Lung (tissue), 12 donors: ENCODE data around the gene MAST4. TPM values are rescaled to one million over a fixed set of nuclear protein-coding genes. Genes with fewer than 3 reads are reported as not detected.

Experiments
- ATAC-seq: fragments of 200-7000 bp; cut with Tn5 transposase; one replicate; pipeline ENCODE4 v1.9.1; 2020; ENCODE audit warnings: moderate number of reproducible peaks; ENCODE audit not compliant: insufficient read depth, low FRiP score
- DNase-seq, 3 donors: peaks; one replicate each; pipeline ENCODE4 v3.0.0-alpha.2; 2013 to 2017
- H3K27ac ChIP-seq, 2 donors: one replicate each; pipeline ENCODE4 v1.5.1; 2013; ENCODE audit warnings: mild to moderate bottlenecking in 2 of 2, moderate library complexity in 2 of 2, control low read depth in 1 of 2, inconsistent platforms in 1 of 2, low read depth in 1 of 2, low read length in 1 of 2
- H3K27me3 ChIP-seq, 3 donors: one replicate each; pipeline ENCODE4 v1.5.1; 2013; ENCODE audit warnings: low read length in 2 of 3; ENCODE audit not compliant: control insufficient read depth in 3 of 3, insufficient read depth in 3 of 3
- H3K36me3 ChIP-seq, 4 donors: one replicate each; pipeline ENCODE4 v1.5.1; 2013; ENCODE audit warnings: low read length in 4 of 4, mild to moderate bottlenecking in 1 of 4, moderate library complexity in 1 of 4; ENCODE audit not compliant: control insufficient read depth in 4 of 4, insufficient read depth in 4 of 4
- H3K4me1 ChIP-seq, 5 donors: one replicate each; pipeline ENCODE4 v1.5.1; 2013; ENCODE audit warnings: low read length in 5 of 5, mild to moderate bottlenecking in 2 of 5, moderate library complexity in 1 of 5; ENCODE audit not compliant: control insufficient read depth in 5 of 5, insufficient read depth in 5 of 5
- H3K4me3 ChIP-seq: one replicate; pipeline ENCODE4 v1.5.1; 2013; ENCODE audit warnings: mild to moderate bottlenecking, control low read depth, moderate library complexity
- H3K9ac ChIP-seq, 2 donors: one replicate each; pipeline ENCODE4 v1.5.1; 2013; ENCODE audit warnings: low read length in 2 of 2, control low read depth in 1 of 2; ENCODE audit not compliant: insufficient read depth in 1 of 2
- H3K9me3 ChIP-seq, 4 donors: one replicate each; pipeline ENCODE4 v1.5.1; 2013; ENCODE audit warnings: low read length in 3 of 4, mild to moderate bottlenecking in 1 of 4, moderate library complexity in 1 of 4; ENCODE audit not compliant: control insufficient read depth in 4 of 4, insufficient read depth in 3 of 4
- WGBS, 2 donors: extraction: QIAGEN DNeasy Blood & Tissue Kit; methylation state at CpG; one replicate each; pipeline ENCODE4 v1.1.7; 2013; 5-methylcytosine and 5-hydroxymethylcytosine counted together
- polyA plus RNA-seq, 2 donors: library from polyadenylated mRNA; stranded (reverse); fragments of 200-250 nt; gene quantifications; one replicate each; pipeline ENCODE4 v1.2.1, GENCODE V29; 2013
- total RNA-seq, 2 donors: library from RNA; depleted of rRNA in 1 of 2; stranded (reverse); fragments of >200 nt in 1 of 2; gene quantifications; one replicate each; pipeline ENCODE4 v1.2.1, GENCODE V29; 2014 to 2021
- TF ChIP-seq, protein P1 (sequence below): IDR thresholded peaks from 2 replicates; pipeline ENCODE4 v1.5.1; 2012; ENCODE audit warnings: mild to moderate bottlenecking; ENCODE audit errors: control extremely low read depth, extremely low read depth
- donor health status: control.
- donor health status: control.
- donor health status: Bipolar disorder and iron deficiency.
- donor health status: healthy.
- donor health status: DM: yes; HTN: yes; CAD: no.

MAST4 gene
- total and polyA plus RNA-seq, 4 donors: 13.9 to 153 (median 46.2) TPM

DNA sequence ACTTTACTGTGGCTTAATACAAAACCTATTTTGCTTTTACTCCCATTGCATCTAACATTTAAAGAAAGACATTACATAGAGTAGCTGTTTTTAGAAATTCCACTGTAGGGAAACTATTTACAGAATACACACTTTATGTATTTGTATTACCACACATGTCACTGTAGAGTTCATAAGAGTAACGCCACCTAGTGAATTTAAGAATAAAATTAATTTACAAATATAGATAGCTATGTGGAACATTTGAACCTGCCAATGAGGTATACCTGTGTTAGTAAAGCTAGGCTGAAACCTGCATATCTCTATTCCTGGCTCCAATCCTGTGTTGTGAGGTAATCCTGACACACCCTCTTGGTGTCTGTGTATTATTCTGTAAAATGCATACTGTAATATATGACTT is 234.4 kb downstream of the MAST4 start:
- H3K9me3 ChIP-seq: no peaks in the 10 kb centered on the region
- WGBS, 2 donors: 12 to 24% methylated on average over 1 of the region's 1 CpG
- peaks cover 3 to 33% (median 24%) of the 10 kb centered on the region in 5 donors for H3K4me1 ChIP-seq
- DNase-seq (peak in 2 of 3 donors; percentile 40 to 43), ATAC-seq (no peak)
- TF ChIP-seq, protein P1, sequence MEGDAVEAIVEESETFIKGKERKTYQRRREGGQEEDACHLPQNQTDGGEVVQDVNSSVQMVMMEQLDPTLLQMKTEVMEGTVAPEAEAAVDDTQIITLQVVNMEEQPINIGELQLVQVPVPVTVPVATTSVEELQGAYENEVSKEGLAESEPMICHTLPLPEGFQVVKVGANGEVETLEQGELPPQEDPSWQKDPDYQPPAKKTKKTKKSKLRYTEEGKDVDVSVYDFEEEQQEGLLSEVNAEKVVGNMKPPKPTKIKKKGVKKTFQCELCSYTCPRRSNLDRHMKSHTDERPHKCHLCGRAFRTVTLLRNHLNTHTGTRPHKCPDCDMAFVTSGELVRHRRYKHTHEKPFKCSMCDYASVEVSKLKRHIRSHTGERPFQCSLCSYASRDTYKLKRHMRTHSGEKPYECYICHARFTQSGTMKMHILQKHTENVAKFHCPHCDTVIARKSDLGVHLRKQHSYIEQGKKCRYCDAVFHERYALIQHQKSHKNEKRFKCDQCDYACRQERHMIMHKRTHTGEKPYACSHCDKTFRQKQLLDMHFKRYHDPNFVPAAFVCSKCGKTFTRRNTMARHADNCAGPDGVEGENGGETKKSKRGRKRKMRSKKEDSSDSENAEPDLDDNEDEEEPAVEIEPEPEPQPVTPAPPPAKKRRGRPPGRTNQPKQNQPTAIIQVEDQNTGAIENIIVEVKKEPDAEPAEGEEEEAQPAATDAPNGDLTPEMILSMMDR: no peak
- H3K9ac ChIP-seq: peak overlapping the region in 1 of 2 donors; percentile 37
- H3K4me3 ChIP-seq: no peak overlapping the region
- no peak overlapping the region for H3K27ac ChIP-seq
- no peaks in the 10 kb centered on the region for H3K27me3 ChIP-seq
- no peaks in the 10 kb centered on the region for H3K36me3 ChIP-seq

GRCh38 chr5:66839636-66840185 is 243.5 kb downstream of the MAST4 start:
- peak in 2 of 3 donors; percentile 59 to 79 for DNase-seq
- WGBS, 2 donors: 56 to 75% methylated on average over 3 of the region's 3 CpGs
- H3K36me3 ChIP-seq: peaks cover 0 to 2% (median 0%) of the 10 kb centered on the region in 4 donors
- H3K9ac ChIP-seq: no peak overlapping the region
- no peak for ATAC-seq
- H3K27ac ChIP-seq: no peak overlapping the region
- H3K4me1 ChIP-seq: peaks cover 3 to 28% (median 16%) of the 10 kb centered on the region in 5 donors
- H3K4me3 ChIP-seq: no peak overlapping the region
- peaks cover 0 to 2% (median 0%) of the 10 kb centered on the region in 4 donors for H3K9me3 ChIP-seq
- H3K27me3 ChIP-seq: no peaks in the 10 kb centered on the region
- TF ChIP-seq, protein P1: no peak

DNA sequence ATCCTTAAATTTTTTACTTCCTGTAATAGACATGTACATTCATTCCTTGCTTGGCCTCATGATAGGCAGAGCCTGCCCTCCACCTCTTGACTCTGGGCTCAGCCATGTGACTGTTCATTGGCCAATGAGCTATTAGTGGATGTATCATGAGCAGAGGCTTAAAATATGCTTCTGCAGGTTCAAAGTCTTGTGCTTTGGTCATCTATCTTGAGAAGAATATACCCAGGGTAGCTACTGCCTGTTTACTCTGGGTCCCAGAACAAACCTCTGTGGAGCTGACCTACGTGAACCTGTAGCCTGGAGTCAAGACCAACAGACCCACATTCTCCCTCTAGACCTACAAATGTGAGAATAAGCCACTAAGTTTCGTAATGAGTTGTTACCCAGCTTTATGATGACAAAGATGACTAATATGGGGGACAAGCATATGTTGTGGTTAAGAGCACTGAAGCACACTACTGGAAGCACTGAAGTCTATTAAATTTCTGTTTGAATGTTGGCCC is 244.4 kb downstream of the MAST4 start:
- no peak for ATAC-seq
- WGBS, 2 donors: 52 to 69% methylated on average over 2 of the region's 2 CpGs

More for the DNA sequence above, 244.4 kb downstream of the MAST4 start:
- no peak for DNase-seq
- no peaks in the 10 kb centered on the region for H3K27me3 ChIP-seq
- peaks cover 0 to 2% (median 0%) of the 10 kb centered on the region in 4 donors for H3K36me3 ChIP-seq
- H3K9me3 ChIP-seq: peaks cover 0 to 2% (median 0%) of the 10 kb centered on the region in 4 donors
- peaks cover 3 to 28% (median 16%) of the 10 kb centered on the region in 5 donors for H3K4me1 ChIP-seq
- H3K27ac ChIP-seq: no peak overlapping the region
- no peak overlapping the region for H3K4me3 ChIP-seq
- no peak overlapping the region for H3K9ac ChIP-seq
- TF ChIP-seq, protein P1: no peak
